ENCODE measurements around the gene RGS12. TPM values are rescaled to one million over a fixed set of nuclear protein-coding genes. Genes with fewer than 3 reads are reported as not detected.

The RGS12 gene
- total RNA-seq, 1 donor from 2014 or later, result 102 TPM

DNA sequence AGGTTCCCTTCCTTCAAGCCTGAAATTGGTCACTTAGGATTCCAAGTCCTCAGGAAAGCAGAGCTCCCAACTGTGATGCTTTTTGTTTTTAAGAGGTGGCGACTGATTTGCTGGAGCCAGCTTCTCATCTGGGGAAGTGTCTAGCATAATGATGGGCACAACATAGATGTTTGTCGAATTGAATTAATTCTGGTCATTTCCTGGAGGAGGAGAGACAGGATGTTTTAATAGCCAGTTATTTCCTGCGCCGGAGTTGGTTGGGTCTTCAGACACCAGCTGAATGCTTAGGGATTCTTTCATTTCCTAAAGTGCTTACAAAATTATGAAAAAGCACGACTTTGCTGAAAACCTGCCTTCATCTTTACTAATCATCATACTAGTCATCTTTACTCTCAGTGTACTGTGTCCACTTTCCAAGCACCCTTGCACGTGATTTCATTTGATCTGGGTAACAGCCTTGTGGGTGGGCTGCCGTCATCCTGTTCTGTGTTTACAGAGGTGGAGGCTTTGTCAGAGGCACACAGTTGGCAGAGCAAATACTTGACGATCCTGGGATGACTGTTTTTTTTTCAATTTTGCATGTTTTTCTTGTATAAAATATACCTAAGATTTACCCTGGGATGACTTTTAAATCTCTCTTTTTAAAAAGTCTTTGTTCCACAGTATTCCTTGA is 49.5 kb downstream of the RGS12 start:
- no peak for DNase-seq (ENCODE audit: low spot score, unreplicated experiment)
- Mint-ChIP-seq H3K27me3 (no peaks in the 10 kb centered on the region), H3K27ac (peak overlapping the region; percentile 18), H3K36me3 (ENCODE audit: insufficient read depth) (peaks cover 11% of the 10 kb centered on the region), H3K4me1 (ENCODE audit: low read depth) (peaks cover 25% of the 10 kb centered on the region), H3K9me3 (ENCODE audit: low read depth) (no peaks in the 10 kb centered on the region), H3K4me3 (ENCODE audit: low read depth) (no peak overlapping the region)
- TF ChIP-seq, protein P1, sequence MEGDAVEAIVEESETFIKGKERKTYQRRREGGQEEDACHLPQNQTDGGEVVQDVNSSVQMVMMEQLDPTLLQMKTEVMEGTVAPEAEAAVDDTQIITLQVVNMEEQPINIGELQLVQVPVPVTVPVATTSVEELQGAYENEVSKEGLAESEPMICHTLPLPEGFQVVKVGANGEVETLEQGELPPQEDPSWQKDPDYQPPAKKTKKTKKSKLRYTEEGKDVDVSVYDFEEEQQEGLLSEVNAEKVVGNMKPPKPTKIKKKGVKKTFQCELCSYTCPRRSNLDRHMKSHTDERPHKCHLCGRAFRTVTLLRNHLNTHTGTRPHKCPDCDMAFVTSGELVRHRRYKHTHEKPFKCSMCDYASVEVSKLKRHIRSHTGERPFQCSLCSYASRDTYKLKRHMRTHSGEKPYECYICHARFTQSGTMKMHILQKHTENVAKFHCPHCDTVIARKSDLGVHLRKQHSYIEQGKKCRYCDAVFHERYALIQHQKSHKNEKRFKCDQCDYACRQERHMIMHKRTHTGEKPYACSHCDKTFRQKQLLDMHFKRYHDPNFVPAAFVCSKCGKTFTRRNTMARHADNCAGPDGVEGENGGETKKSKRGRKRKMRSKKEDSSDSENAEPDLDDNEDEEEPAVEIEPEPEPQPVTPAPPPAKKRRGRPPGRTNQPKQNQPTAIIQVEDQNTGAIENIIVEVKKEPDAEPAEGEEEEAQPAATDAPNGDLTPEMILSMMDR (IDR thresholded peaks at IDR 0.05; ENCODE audit: unreplicated experiment), result no peak

Other genes with a start within 250 kb of the RGS12 start
- not detected in 2 replicates for gene HTT-AS, start 218.5 kb upstream of the RGS12 start, total RNA-seq
- gene HTT, start 218.3 kb upstream of the RGS12 start, total RNA-seq, result 82.8 and 89.4 TPM in 2 replicates
- 2.1 and 2.4 TPM in 2 replicates for gene MSANTD1, start 43.9 kb upstream of the RGS12 start, total RNA-seq
- gene HGFAC, start 148.9 kb downstream of the RGS12 start, total RNA-seq, result 6.7 and 7.5 TPM in 2 replicates
- 0.13 TPM in 1 of 2 replicates, not detected in the other for gene DOK7, start 170.3 kb downstream of the RGS12 start, total RNA-seq
- gene LRPAP1, start 239.4 kb downstream of the RGS12 start, total RNA-seq, result 125 and 134 TPM in 2 replicates

All from progenitor cell of endocrine pancreas (in vitro differentiated cells).